ENCODE data around the gene ANKRD29.

The ANKRD29 gene

DNA sequence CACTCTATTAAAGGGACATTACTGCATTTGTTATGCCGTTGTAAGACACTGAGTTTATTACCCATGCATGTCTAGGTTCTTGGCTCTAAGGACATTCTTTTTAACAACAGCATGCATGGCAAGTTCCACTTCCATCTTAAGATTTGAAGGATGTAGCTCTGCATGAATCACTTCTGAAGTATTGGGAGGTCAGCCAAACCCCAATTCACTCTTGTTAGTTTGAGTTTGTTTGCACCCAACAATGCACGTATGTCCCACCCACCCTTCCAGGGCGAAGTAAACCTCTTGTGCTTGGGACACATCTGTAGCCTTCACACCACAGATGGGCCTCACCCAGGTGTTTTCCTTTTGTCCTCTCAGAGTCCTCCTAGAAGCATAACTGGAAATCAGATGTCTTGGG, 21.0 kb upstream of the ANKRD29 start:
- no peak for DNase-seq

DNA sequence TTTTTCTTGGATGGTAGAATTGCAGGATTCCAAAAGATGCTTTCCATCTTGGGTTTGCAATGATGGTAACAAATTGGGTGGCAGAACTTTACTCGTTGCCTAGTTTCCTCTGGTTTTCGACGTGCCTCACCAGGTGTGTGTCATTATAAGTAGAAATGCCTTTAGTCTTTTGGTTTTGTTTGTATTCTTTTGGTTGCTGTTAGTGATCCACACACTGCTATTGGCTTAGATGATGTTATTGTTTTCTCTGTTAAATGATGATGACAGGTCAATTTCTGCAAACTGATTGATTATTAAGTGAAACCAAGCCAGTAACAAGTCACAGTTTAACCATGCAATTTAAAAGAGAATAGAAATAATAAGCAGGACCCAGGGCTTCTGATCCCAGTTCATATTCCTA, 20.4 kb upstream of the ANKRD29 start:
- no peak for DNase-seq

DNA sequence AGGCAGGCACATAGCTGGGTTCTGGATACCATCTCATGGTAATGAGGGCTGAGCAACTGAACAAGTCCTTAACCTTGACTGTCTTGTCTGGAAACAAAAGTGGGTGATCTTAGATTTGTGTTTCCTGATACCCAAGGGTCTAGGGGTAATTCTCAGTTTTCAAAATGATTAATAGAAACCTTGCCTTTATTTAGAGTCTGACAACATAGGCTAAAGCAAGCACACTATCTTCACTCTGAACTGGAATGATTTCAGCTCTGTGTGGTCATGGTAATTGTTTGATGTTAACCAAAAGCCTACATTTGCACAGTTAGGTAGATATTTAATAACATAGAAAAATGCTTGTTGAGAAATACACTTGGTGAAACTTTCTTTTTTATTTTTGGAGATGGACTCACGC, 19.8 kb upstream of the ANKRD29 start:
- DNase-seq: no peak

DNA sequence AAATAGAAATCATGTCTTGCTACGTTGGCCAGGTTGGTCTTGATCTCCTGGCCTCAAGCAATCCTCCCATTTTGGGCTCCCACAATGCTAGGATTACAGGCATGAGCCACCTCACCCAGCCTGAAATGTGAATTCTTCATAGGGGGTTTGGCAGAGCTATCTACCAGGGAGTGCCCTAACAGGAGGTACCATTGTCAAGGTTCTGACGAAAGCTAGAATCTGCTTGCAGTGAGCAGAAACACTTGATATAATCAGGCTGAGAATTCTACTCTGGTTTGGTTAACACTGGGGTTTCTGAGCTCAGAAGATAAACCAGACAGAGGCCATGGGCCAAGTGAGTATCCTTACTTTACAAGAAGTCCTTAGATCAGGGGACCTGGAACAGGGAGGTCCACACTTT, 19.3 kb upstream of the ANKRD29 start:
- DNase-seq: no peak

DNA sequence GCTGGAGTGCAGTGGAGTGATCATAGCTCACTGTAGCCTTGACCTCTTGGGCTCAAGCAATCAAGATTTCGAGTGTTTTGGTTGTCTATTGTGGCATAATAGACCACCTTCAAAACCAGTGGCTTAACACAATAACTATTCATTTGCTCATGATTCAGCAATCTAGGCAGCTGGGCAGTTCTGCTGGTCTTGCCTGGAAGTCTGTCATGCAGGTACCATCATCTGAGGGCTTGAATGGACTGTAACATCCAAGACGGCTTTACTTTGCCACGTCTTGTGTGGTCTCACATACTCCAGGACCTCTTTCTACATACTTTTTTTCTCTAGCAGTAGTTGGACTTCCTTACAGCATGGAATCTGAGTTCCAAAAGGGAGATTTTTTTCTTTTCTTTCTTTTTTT, 13.2 kb upstream of the ANKRD29 start:
- DNase-seq: no peak

DNA sequence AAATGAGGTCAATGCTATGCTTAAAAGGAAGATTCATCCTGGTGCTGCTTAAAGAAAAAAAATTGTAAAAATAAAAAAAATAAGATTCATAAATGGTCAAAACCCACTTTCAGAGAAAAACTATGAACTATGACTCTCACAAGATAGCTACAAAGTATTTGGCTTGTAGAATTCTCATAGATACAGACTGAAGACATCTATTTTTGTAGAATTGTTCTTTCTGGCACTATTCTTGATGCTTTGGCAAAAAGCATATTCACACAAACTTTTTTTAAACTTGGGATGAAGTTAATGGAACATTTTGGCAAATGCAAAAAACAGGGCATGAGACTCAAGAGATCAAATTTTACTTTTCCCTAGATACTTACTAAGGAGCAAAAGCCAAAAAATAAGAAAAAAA, 12.5 kb upstream of the ANKRD29 start:
- no peak for DNase-seq

DNA sequence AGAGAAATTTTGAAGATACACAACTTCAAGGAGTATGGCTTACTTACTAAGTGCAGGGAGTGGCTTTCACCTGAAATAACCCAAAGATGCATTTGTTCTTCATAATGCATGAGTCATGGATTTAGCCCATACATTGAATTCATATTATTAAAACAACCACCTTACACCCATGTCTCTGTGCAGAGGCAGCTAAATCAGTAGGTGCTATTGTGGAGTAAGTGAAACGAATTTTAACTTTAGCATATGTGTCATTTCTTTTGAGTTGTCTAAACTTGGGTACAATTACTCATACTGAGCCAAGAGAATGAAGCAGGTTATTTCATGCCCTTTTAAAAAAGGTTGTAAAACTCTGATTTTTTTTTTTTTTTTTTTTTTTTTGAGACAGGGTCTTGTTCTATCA, 11.0 kb upstream of the ANKRD29 start:
- no peak for DNase-seq

DNA sequence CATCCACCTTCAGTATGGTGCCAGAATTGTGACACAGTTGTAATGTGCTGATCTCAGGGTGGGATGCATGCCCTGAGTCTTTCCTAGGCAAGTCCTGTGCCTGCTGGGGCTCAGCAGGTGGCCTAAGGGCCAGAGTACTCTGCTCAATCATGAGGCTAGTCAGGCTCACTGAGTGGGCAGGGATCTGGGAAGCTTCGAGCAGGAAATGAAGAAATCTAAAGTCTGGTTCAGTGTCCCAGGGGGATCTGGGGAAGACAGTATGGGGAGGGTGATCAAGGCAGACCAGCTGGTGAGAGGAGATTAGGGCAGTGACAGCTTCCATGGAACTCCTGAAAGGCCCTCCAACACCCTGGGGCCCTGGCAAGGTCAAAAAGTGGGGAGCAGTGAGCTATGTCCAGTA, 8.9 kb upstream of the ANKRD29 start:
- DNase-seq: no peak

DNA sequence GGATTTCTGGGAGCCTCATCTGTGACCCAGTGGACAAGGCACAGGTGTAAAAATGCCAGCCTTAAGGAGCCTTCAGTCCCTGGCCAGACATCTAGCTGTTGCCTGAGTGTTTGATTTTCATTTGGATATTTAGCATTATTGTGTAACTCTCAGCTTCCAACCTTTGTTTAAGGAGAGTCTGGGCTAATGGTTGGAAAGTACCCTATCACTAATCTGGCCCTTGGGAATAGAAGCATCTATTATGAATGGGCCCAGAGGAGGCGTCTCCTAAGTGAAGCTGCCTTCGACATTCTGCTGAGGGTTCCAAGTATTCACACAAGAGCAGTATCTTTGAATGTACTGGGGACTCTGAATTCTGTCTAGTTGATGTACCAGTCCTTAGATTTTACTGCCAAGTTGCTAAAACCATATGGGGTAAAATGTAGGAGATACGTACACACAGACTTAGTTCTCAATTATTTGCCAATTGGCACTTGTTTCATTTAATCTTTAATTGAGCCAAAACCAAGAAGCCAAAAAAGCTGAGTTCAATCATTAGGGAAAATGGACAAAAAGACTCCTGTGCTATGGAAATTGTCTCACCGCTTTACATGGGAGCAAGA, 7.2 kb upstream of the ANKRD29 start:
- no peak for DNase-seq

DNA sequence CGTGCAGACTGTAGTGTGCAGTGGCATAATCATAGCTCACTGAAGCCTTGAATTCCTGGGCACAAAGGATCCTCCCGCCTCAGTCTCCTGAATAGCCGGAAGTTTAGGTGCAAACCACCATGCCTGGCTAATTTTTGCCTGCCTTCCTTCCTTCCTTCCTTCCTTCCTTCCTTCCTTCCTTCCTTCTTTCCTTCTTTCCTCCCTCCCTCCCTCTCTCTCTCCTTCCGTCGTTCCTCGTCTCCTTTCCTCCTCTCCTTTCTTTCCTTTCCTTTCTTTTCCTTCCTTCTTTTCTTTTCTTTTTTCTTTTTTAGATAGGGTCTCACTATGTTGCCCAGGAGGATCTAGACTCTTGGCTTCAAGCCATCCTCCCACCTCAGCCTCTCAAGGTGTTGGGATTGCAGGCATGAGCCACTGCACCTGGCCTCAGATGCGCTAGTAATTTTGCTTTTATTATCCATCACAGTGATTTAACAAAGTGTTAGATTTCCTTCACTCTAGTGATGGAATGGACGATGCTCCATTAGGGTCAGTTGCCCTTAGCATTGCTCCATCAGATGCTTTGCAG, 6.6 kb upstream of the ANKRD29 start:
- DNase-seq: no peak

DNA sequence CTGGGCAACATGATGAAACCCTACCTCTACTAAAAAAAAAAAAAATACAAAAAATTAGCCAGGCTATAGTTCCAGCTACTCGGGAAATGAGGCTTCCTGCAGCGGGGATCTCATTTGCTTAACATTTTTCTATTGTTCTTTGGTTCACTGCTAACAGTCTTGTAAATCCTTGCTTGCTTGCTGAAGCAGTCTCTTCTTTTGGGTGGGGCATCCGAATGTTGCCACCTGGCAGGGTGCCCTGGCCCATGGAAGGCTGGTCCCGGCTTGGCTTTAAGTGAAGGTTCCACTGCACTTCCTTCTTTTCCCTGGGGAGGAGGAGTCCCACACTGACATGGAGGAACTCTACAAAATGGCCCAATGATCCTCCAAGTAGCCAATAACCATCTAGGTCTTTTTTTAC, 6.0 kb upstream of the ANKRD29 start:
- DNase-seq: no peak

DNA sequence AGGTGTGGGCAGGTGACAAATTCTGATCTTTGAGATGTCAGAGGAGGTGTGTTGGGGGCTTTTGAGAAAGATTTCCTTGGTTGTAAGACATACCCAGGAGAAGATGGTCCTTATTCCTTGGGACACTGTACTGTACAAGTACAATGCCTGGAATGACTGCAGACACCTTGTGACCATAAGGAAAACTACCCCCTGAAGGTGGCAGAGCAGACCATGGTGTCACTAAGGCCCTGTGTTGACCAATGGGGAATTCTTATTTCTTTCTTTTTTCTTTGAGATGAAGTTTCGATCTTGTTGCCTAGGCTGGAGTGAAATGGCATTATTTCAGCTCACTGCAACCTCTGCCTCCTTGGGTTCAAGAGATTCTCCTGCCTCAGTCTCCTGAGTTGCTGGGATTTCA, 4.4 kb upstream of the ANKRD29 start:
- no peak for DNase-seq

DNA sequence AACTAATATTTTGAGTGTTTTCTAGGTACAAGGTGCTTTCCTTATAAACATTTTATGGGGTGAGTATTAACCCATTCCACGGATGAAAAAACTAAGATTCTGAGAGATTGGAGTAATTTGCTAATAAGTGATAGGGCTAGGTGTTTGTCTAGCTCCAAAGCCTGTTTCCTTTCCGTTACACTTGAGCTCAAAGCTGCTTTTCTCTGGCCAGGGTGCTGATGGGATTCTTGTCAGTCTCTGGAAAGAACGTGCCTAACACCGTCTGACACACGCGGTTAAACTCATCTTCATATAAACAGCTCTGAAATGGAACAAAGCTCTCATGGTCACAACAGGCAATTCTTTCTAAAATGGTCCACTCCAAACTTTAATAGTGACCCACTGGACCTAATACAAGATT, 2.0 kb upstream of the ANKRD29 start:
- DNase-seq: no peak

DNA sequence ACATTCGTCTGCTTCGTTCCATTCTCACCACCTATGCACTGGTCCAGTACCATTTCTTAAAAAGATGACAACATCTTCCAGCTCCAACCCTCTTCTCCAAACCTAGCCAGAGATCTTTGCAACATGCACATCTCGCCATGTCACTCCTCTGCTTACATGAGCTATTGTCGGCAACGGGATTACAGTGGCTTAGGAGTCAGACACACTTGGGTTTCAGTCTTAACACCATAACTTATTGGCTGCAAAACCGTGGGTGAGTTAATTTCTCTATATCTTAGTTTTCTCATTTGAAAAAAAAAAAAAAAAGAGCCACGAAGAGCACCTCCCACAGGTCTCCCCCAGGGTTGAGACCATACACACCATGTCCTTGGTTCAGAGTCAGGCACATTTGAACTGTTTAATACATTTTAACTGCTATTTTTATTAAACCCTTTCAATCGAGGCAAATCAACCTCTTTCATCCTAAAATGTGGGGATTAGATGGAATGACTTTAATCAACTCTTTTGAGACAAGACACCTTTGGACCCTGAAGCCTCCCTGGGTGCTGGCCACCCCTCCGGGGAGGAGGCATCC, 889 bp downstream of the ANKRD29 start:
- DNase-seq: no peak

DNA sequence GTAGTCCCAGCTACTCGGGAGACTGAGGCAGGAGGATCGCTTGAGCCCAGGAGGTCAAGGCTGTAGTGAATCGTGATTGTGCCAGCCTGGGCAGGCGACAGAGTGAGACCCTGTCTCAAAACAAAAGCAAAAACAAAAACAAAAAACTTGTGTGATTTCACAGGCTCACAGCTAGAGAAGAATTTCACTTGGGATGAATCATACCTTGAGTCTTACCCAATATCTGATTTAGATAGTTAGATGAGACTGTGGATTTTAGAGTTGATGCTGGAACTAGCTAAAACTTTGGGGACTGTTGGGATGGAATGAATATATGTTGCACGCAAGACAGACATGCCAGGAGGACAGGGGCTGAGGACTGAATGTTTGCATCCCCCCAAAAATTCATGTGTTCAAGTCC, 4.4 kb downstream of the ANKRD29 start:
- DNase-seq: no peak

DNA sequence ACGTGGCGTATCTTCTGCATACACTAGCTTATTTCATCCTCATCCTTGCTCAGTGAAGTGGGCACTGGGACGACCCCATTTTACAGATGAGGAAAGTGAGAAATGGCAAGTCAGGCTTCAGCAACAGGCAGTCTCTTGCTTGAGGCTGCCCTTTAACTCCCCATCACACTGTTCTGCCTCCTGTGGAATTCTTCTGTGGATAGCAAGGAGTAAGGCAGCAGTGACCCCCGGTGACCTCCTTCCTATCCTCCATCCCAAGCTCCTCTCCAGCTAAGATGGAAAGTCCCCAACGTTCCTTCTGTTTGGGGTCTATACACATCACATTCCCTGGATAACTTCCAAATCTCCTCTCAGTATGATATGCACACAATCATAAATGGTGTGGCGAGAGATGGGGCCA, 10.5 kb downstream of the ANKRD29 start:
- DNase-seq: no peak

DNA sequence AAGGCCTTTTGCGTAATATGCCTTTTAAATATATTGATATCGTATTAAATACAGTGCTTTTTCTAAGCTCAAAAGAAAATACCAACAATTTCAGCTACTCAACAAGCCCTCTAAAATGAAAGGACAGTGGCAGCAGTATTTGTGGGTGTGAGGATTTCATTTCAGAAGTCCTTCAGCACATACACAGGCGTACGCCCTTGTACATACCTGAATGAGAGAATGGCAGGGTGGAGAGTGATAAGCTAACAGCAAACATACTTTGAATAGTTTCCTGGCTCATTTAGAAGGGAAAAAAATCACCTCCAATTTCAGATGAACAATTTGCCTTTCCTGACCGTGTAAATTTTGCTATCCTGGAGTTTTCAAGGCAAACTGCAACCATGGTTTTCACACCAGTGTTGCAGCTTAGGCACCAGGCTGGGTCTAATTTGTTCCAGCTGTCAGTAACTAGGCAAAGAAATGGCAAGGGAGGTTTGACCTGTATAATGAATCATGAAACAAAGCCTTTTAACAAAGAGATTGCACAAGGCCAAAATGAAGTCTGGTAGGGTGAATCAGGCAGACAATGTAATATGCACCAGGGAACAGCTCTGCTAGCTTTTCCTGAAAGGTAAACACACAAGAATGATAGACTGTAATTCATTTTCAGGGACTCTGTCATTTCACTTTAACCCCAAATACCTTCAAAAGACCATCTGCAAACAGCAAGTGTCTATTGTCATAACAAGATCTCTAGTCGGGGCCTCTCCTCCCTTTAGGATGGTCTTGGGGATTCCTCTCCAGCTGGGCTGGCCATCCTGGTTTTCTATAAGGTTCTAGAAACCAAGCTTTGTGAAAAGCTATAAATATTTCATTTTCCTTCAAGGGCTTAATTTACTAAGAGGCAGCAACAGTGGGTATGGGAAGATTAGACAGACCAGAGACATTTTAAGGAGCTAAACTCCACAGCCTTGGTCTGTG, 11.5 kb downstream of the ANKRD29 start:
- DNase-seq: no peak

DNA sequence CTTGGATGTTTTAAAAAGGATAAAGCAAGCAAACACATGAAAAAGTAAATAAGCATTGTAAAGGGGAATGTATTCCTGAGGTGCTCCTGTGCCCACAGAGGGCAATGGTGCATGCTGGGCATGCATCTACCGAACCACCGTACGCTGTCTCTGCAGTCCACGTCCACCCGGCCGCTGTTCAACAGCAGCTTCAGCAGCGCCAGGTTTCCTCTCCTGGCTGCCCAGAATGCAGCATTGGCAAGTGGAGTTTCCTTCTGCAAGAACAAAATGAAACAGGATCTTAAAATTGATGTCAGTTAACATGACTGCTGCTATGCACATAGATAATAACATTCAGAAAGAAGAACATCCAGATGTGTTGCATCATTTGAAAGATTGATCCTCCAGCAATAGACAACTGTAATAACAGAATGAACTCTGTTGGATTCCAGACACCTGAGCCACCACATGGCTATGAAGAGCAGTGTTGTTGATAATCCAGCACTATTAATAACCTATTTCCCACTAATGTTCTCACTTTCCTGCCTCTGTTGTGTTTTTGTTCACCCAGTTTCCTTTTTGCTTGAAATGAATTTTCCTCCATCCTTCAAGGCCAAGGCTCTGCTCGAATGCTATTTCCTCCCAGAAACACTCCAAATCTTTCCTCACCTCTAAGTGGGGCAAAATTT, 13.6 kb downstream of the ANKRD29 start:
- DNase-seq: no peak

DNA sequence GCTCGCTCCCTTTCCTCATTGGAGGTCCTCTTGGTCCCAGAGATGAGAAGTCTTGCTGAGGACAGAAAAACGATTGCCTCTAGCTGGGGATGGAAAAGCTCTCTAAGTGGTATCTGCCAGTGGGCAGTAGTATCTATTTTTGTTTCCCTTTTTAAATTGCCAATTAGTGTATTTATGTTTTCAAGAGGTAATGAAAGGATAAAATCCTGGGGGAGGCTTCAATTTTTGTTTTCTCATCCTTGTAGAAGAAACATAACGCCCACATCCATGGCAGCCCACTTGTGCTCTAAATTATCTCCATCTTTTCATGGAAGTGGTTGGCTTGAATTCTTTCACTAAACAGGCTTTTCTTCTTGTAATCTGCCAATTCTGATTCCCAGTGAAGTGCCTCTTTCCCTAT, 14.3 kb downstream of the ANKRD29 start:
- DNase-seq: no peak

DNA sequence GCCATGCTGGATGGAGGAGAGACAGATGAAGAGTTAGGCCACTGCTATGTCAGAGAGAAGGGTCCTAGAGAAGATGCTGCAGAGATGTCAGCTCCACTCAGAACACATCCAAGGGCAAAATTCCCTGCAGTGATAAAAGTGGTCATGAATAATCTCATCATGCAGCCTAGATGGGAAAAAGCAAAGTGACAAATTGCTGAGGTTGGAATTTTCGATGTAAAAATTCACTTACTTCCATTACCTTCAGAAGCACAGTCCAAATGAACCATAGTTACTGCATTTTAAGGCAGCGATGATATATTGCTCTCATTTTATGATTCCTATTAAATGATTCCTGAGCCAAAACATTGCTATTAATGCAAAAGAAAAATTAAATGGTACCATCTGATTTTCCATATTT, 16.4 kb downstream of the ANKRD29 start:
- DNase-seq: no peak

DNA sequence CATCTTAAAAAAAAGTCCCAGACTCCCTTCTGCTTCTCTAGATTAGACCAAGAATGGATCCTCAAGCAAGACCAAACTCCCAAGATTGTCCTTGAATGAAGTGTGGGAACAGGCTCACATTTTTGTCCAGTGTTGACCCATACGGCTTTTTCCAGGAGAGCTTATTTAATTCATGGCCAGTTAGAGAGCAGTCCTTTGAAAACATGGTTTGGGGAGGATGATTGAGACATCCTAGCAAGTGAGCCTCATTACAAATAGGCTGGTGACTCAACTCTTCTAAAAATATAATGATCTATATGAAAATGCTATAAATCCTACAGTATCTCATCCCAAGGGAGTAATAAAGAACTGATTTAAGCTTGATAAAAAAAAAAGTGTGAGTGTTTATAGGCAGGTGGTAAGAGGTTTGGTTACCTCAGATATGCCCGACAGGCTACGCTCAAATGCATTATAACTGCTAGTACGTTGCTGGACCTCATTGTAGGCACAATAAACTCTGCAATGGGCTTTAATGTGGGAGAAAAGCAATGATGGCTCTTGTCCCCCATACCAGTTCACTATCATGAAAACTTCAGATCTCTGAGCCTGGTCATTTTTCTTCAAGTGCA, 17.0 kb downstream of the ANKRD29 start:
- DNase-seq: no peak

DNA sequence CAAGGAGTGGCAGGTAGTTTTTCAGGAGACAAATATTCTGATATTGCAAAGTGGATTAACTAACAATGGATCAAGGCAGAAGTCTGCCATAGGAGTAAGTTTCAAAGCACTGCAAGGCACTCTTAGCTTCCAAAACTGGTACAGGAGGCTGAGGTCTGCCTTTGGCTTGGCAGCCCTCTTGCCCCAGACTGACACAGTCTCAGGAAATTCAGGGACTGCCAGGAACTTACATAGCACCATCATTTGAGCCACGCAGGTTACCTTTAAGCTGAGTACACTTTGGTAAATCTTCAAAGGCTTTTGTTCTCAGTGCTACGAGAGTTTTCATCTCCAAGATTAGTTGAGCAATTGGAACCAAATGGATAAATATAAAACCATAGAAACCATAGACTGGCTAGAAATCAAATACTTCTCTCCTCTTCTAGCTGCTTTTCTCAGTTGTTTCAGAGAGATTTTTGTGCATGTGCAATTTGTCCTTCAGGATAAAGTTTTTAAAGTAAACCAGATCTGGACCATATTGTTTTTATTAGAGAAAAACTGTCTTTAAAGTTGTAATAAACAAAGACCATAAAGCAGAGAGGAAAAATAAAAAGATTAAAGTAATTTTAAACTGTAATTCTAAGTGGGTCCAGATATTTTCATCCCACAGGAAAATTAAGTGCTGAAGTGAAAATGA, 18.8 kb downstream of the ANKRD29 start:
- DNase-seq: no peak

Data from T-helper 9 cell (primary cell).